ENCODE measurements around the gene SLC11A2.
"Not testable (repeated sequence)": the region's sequence is repeated elsewhere in the genome, so short reads cannot be mapped to it uniquely, and the experiment has no call there.

The SLC11A2 gene

GRCh38 chr12:50947933-50948626, 78.1 kb downstream of the SLC11A2 start:
- DNase-seq (ENCODE audit: low read depth): no peak

- DNase-seq (ENCODE audit: low read depth): no peak
Measured at GRCh38 chr12:50937653-50938052, 88.5 kb downstream of the SLC11A2 start.

- DNase-seq (ENCODE audit: low read depth): no peak
Measured at GRCh38 chr12:50936821-50937530, 89.2 kb downstream of the SLC11A2 start.

GRCh38 chr12:50934981-50935807, 91.0 kb downstream of the SLC11A2 start:
- DNase-seq (ENCODE audit: low read depth): no peak

GRCh38 chr12:50934371-50934851, 91.8 kb downstream of the SLC11A2 start:
- DNase-seq (ENCODE audit: low read depth): no peak

GRCh38 chr12:50933459-50934124, 92.6 kb downstream of the SLC11A2 start:
- no peak for DNase-seq (ENCODE audit: low read depth)

GRCh38 chr12:50932787-50933280, 93.3 kb downstream of the SLC11A2 start:
- DNase-seq (ENCODE audit: low read depth): no peak

GRCh38 chr12:50930477-50930876, 95.7 kb downstream of the SLC11A2 start:
- DNase-seq (ENCODE audit: low read depth): not testable (repeated sequence)

- DNase-seq (ENCODE audit: low read depth): no peak
Measured at GRCh38 chr12:50929831-50930230, 96.4 kb downstream of the SLC11A2 start.
